Neutrophil (primary cell): ENCODE results near the gene LRBA.

Source experiments
- H3K27ac ChIP-seq: fragments of 200-600 bp; sonication (generic); 2 replicates; pipeline ENCODE4 v1.5.1; 2016; ENCODE audit warnings: mild to moderate bottlenecking, moderate library complexity
- H3K27me3 ChIP-seq: fragments of 200-600 bp; sonication (generic); 2 replicates; pipeline ENCODE4 v1.6.0; 2016; ENCODE audit warnings: mild to moderate bottlenecking
- H3K36me3 ChIP-seq: fragments of 200-600 bp; sonication (generic); 2 replicates; pipeline ENCODE4 v1.5.1; 2017
- H3K4me1 ChIP-seq, 2 experiments: fragments of 200-600 bp in 1 of 2; sonication (generic) in 1 of 2; 1 replicate in 1 of 2; 2 replicates in 1 of 2; pipeline versions ENCODE4 v1.5.1 to v1.6.1; 2013 to 2016; ENCODE audit warnings: low read depth in 1 of 2, low read length in 1 of 2, mild to moderate bottlenecking in 1 of 2, moderate library complexity in 1 of 2; ENCODE audit not compliant: control insufficient read depth in 1 of 2, insufficient read depth in 1 of 2
- H3K4me3 ChIP-seq, 2 experiments: fragments of 200-600 bp in 1 of 2; sonication (generic) in 1 of 2; 1 replicate in 1 of 2; 2 replicates in 1 of 2; pipeline ENCODE4 v1.5.1; 2013 to 2016; ENCODE audit warnings: low read depth in 1 of 2, low read length in 1 of 2, mild to moderate bottlenecking in 1 of 2, moderate library complexity in 1 of 2
- H3K9me3 ChIP-seq: fragments of 200-600 bp; sonication (generic); 2 replicates; pipeline ENCODE4 v1.5.1; 2016
- TF ChIP-seq, protein P1 (sequence below): fragments of 200-600 bp; sonication (generic); IDR thresholded peaks from 2 replicates; pipeline ENCODE4 v1.5.1; 2016; ENCODE audit warnings: antibody characterized with exemption

The LRBA gene

DNA sequence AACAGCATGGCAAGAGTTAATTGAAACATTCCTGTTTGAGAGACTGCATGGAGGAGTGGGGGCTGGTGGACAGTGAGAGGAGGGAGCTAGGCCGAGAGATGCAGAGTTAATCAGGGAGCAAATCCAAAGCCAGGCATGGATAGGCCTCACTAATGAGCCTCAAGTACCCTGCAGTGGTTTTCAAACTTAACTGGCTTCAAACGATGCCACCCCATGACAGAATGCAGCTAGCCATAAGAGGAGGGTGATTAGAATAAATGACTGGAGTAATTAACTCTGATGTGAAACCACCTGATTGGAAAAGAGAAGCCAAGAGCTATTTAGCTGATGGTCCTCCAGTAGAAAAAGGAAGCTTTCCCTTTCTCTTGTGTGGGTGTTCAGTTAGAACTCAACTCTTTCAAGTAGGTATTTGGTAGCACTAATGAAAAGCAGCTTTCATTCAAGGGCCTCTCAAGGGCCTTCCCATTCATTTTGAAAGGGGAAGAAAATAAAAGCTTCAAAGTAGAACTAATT, 648.5 kb downstream of the LRBA start:
- H3K4me1 ChIP-seq, result no peaks in the 10 kb centered on the region
- TF ChIP-seq, protein P1, sequence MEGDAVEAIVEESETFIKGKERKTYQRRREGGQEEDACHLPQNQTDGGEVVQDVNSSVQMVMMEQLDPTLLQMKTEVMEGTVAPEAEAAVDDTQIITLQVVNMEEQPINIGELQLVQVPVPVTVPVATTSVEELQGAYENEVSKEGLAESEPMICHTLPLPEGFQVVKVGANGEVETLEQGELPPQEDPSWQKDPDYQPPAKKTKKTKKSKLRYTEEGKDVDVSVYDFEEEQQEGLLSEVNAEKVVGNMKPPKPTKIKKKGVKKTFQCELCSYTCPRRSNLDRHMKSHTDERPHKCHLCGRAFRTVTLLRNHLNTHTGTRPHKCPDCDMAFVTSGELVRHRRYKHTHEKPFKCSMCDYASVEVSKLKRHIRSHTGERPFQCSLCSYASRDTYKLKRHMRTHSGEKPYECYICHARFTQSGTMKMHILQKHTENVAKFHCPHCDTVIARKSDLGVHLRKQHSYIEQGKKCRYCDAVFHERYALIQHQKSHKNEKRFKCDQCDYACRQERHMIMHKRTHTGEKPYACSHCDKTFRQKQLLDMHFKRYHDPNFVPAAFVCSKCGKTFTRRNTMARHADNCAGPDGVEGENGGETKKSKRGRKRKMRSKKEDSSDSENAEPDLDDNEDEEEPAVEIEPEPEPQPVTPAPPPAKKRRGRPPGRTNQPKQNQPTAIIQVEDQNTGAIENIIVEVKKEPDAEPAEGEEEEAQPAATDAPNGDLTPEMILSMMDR, result no peak
- no peak overlapping the region for H3K4me3 ChIP-seq
- no peaks in the 10 kb centered on the region for H3K27me3 ChIP-seq
- no peak overlapping the region for H3K27ac ChIP-seq
- no peaks in the 10 kb centered on the region for H3K9me3 ChIP-seq
- no peaks in the 10 kb centered on the region for H3K36me3 ChIP-seq

DNA sequence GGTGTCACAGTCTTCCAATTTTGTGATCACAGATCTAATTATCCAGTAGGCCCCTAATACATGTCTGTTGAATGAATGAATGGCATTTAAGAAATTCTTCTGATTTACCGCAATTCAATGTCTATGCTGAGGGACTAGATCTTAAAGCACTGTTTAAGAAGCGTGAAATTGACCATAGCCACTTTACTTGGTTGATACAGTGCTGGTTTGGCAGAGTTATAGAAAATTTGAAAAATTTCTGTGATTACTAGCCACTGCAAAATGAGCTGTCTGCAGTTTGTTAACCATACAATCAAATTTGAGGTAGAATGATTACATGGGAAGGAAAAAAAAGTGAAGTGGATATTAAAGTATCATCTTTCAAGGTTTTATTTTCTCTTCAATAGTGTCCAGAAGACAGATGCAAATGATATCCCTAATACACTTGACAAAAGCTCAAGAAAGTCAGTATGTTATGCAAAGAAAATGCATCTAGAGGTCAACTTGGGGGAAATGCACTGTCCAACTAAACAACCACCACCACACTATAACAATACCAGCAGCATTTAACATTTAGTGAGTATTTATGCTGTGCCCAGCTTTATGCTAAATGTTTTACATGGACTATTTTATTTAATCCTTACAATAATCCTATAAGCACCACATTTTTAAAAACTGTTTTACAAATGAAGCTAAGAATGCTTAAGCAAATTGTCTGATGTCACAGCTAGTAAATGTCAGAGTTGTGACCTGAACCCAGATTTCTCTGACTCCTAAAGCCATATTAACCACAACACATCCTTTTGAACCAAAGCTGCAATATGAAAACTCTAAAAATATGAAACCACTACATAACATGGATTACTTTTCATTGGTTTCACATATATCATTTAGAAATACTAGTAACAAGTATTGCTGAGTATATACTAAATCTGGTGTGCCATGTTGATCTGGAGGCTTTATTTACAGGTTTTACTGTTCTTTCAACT, 651.1 kb downstream of the LRBA start:
- Histone ChIP-seq H3K9me3 (no peaks in the 10 kb centered on the region), H3K27me3 (no peaks in the 10 kb centered on the region), H3K36me3 (no peaks in the 10 kb centered on the region), H3K4me3 (no peak overlapping the region), H3K27ac (no peak overlapping the region), H3K4me1 (no peaks in the 10 kb centered on the region)
- TF ChIP-seq, protein P1, result no peak

DNA sequence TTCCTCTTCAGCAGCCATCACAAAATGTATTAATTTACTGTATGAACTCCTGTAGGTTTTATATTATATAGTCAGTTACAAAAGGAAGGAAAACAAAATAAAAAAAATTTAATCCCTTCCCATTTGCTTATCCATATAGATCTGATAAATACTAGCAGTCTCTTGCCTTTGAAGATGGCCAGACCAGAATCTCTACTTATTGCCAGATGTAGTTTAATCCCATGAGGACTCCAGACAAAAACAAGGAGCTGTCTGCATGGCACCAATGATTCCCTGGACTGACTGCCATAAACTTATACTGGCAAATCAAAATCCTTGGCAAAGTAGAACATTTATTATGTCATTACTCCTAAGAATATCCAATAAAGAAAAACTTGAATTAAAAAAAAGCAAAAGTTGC, 656.4 kb downstream of the LRBA start:
- Histone ChIP-seq H3K27me3 (no peaks in the 10 kb centered on the region), H3K4me1 (no peaks in the 10 kb centered on the region)

DNA sequence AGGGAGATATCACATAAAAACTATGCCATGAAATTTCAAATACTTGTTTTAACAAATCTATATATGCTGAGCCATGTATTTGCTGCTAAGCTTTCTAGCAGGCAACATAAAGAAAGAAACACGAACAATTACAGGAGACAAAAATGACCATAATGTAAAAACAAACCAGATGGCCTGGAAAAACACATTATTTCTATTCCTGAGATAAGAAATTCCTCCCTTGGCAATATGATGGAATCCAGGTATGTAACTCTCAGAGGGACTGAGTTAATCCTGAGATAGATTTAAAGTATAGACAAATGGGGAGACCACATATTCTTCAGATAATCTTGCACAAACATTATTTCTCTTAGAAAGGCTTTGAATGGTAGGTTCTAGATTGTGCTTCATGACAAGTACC, 657.3 kb downstream of the LRBA start:
- no peaks in the 10 kb centered on the region for H3K27me3 ChIP-seq
- H3K4me1 ChIP-seq, result no peaks in the 10 kb centered on the region
- H3K9me3 ChIP-seq, result no peaks in the 10 kb centered on the region
- no peak overlapping the region for H3K4me3 ChIP-seq
- H3K27ac ChIP-seq, result no peak overlapping the region
- H3K36me3 ChIP-seq, result no peaks in the 10 kb centered on the region
- TF ChIP-seq, protein P1, result no peak

More for the DNA sequence above, 656.4 kb downstream of the LRBA start:
- Histone ChIP-seq H3K9me3 (no peaks in the 10 kb centered on the region), H3K4me3 (no peak overlapping the region), H3K36me3 (no peaks in the 10 kb centered on the region), H3K27ac (no peak overlapping the region)
- TF ChIP-seq, protein P1, result no peak

DNA sequence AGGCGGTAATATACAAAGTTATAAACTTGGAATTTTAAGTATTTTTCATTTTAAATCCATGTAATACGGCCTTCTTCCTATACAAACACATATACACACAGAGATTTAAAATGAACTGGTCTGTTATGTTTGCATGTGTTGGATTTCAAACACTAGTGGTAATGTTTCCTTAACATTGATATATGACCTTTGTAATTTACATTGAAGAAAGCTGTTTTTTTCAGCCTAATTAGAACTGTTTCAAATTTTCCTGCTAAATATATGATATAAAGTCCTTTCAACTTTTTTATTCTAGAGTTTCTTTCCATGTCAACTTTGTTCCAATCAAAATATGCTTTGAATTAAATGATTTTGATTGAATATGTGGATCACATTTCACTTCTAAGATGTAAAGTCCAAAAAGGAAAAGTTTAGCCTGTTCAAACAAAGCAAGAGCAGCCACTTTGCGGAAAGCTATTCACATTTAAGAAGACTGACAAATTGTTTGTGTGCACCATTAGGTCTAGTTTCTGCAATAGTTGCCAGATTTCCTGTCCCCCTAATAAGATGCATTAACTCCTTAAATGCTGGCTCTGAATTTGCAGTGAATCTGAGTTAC, 659.1 kb downstream of the LRBA start:
- H3K27ac ChIP-seq, result no peak overlapping the region
- H3K36me3 ChIP-seq, result no peaks in the 10 kb centered on the region
- no peak overlapping the region for H3K4me3 ChIP-seq
- H3K9me3 ChIP-seq, result no peaks in the 10 kb centered on the region
- TF ChIP-seq, protein P1, result no peak
- no peaks in the 10 kb centered on the region for H3K4me1 ChIP-seq
- H3K27me3 ChIP-seq, result no peaks in the 10 kb centered on the region
